Measurements from ENCODE around the gene NDC1. TPM values are rescaled to one million over a fixed set of nuclear protein-coding genes. Genes with fewer than 3 reads are reported as not detected.

Gene NDC1
- total and polyA plus RNA-seq, 2 donors (not counting 3 experiments of a cell fraction or from before 2014, with no cell fraction given): 23.2 to 29.2 TPM

DNA sequence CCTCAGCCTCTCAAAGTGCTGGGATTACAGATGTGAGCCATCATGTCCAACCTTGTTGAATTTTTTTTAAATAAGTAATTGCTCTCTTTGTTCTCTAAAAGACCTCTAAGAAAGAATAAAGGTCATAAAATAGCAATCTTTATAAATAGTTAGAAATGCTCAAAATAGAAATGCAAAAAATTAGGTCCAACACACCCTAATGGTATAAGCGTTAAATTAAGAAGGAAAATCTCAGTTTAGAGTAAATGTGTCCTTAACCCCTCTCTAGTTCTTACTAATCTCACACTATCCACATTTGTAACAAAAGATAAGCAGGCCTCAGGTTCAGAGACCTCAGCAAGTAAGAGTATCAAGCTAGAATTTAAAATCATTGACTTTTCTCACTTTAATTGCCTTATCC, 60.8 kb downstream of the NDC1 start:
- ChIA-PET POLR2A (no interaction called here), CTCF (no interaction called here)
- no peak overlapping the region for H3K27ac ChIP-seq (ENCODE audit: insufficient read depth, low read depth, low read length)
- H3K9me1 ChIP-seq (replicated peaks; ENCODE audit: control insufficient read depth, extremely low read depth, insufficient read depth, low read length): no peaks in the 10 kb centered on the region
- H3K79me2 ChIP-seq (ENCODE audit: control insufficient read depth, insufficient read depth, low read length): no peaks in the 10 kb centered on the region
- H3K4me2 ChIP-seq (ENCODE audit: insufficient read depth, low read length): no peak overlapping the region
- no peak overlapping the region for H3K4me3 ChIP-seq (replicated peaks in 1 of 3; ENCODE audit: insufficient read depth in 1 of 3, low read depth in 1 of 3, low read length in 3 of 3)
- DNase-seq (ENCODE audit: low read depth, low spot score) (no peak), FAIRE-seq (no peak)
- no peaks in the 10 kb centered on the region for H3K4me1 ChIP-seq (ENCODE audit: control insufficient read depth, extremely low read depth, insufficient read depth, low read length)
- intact Hi-C loops (cut with micrococcal nuclease) (no loop called here), dilution Hi-C loops (cut with MboI; ENCODE audit: extremely low pct_ligation_motif_present, low sequenced_read_pairs) (no loop called here)
- H2AFZ ChIP-seq (ENCODE audit: low read depth, low read length): no peak overlapping the region
- no peaks in the 10 kb centered on the region for H3K27me3 ChIP-seq (ENCODE audit: control insufficient read depth in 2 of 2, insufficient read depth in 2 of 2, low read length in 2 of 2)
- no TSS peak for BruUV-seq (replicated peaks)
- no peaks in the 10 kb centered on the region for H4K20me1 ChIP-seq (replicated peaks; ENCODE audit: control insufficient read depth, extremely low read depth, insufficient read depth, low read length)
- H3K9me3 ChIP-seq (replicated peaks; ENCODE audit: control insufficient read depth, insufficient read depth, low read length): no peaks in the 10 kb centered on the region
- H3K36me3 ChIP-seq (ENCODE audit: control insufficient read depth in 2 of 2, extremely low read depth in 1 of 2, insufficient read depth in 2 of 2, low read length in 2 of 2): no peaks in the 10 kb centered on the region
- no peak overlapping the region for H3K9ac ChIP-seq (replicated peaks; ENCODE audit: extremely low read depth, insufficient read depth, low read length)
- TF ChIP-seq POLR2A (IDR thresholded peaks at IDR 0.05; ENCODE audit: low read depth, low read length): no peak
- TF ChIP-seq GATA2 (IDR thresholded peaks at IDR 0.05; ENCODE audit: insufficient read depth, insufficient read length, low read depth, low read length): no peak
- TF ChIP-seq, protein P1, sequence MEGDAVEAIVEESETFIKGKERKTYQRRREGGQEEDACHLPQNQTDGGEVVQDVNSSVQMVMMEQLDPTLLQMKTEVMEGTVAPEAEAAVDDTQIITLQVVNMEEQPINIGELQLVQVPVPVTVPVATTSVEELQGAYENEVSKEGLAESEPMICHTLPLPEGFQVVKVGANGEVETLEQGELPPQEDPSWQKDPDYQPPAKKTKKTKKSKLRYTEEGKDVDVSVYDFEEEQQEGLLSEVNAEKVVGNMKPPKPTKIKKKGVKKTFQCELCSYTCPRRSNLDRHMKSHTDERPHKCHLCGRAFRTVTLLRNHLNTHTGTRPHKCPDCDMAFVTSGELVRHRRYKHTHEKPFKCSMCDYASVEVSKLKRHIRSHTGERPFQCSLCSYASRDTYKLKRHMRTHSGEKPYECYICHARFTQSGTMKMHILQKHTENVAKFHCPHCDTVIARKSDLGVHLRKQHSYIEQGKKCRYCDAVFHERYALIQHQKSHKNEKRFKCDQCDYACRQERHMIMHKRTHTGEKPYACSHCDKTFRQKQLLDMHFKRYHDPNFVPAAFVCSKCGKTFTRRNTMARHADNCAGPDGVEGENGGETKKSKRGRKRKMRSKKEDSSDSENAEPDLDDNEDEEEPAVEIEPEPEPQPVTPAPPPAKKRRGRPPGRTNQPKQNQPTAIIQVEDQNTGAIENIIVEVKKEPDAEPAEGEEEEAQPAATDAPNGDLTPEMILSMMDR (IDR thresholded peaks at IDR 0.05; ENCODE audit: extremely low read depth in 1 of 2, insufficient read depth in 1 of 2, low read depth in 1 of 2, low read length in 2 of 2): no peak
- TF ChIP-seq MYC (IDR thresholded peaks at IDR 0.05; ENCODE audit: low read depth, low read length): no peak
- TF ChIP-seq JUN (IDR thresholded peaks at IDR 0.05; ENCODE audit: borderline replicate concordance, insufficient read depth, insufficient read length, low read depth): no peak
- no peak for TF ChIP-seq FOS (IDR thresholded peaks at IDR 0.05; ENCODE audit: borderline replicate concordance, insufficient read depth, low read length)
- TF ChIP-seq, protein P2, sequence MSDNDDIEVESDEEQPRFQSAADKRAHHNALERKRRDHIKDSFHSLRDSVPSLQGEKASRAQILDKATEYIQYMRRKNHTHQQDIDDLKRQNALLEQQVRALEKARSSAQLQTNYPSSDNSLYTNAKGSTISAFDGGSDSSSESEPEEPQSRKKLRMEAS (IDR thresholded peaks at IDR 0.05; ENCODE audit: insufficient read depth, insufficient read length): no peak
- TF ChIP-seq POLR2AphosphoS5 (IDR thresholded peaks at IDR 0.05; ENCODE audit: insufficient read depth, low read depth, low read length): no peak
- TF ChIP-seq EZH2 (IDR thresholded peaks at IDR 0.05; ENCODE audit: borderline replicate concordance, low read depth, low read length, severe bottlenecking): no peak

Data from endothelial cell of umbilical vein (primary cell).